ENCODE data around the gene TNFRSF1A.

Gene TNFRSF1A

GRCh38 chr12:6375269-6376078 lies 33.6 kb upstream of the TNFRSF1A start, which contains the start of gene SCNN1A:
SCNN1A (minus strand) TSS chr12:6375563; CDS start chr12:6374783, 780 bp downstream.
- TF ChIP-seq EZH2phosphoT487 (IDR thresholded peaks at IDR 0.05; ENCODE audit: low read depth): no peak
- TF ChIP-seq, protein P1, sequence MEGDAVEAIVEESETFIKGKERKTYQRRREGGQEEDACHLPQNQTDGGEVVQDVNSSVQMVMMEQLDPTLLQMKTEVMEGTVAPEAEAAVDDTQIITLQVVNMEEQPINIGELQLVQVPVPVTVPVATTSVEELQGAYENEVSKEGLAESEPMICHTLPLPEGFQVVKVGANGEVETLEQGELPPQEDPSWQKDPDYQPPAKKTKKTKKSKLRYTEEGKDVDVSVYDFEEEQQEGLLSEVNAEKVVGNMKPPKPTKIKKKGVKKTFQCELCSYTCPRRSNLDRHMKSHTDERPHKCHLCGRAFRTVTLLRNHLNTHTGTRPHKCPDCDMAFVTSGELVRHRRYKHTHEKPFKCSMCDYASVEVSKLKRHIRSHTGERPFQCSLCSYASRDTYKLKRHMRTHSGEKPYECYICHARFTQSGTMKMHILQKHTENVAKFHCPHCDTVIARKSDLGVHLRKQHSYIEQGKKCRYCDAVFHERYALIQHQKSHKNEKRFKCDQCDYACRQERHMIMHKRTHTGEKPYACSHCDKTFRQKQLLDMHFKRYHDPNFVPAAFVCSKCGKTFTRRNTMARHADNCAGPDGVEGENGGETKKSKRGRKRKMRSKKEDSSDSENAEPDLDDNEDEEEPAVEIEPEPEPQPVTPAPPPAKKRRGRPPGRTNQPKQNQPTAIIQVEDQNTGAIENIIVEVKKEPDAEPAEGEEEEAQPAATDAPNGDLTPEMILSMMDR (IDR thresholded peaks at IDR 0.05; ENCODE audit: low read depth, low read length): no peak
- peaks cover 42% of the 10 kb centered on the region for H3K27me3 ChIP-seq (ENCODE audit: low read depth, low read length)
- H4K20me1 ChIP-seq (ENCODE audit: insufficient read depth, low read length): no peaks in the 10 kb centered on the region
- H3K27ac ChIP-seq (ENCODE audit: low read length): no peak within 1 kb of the TSS
- H3K79me2 ChIP-seq (ENCODE audit: low read length): no peaks in the 10 kb centered on the region
- no peak within 1 kb of the TSS for H3K9ac ChIP-seq (ENCODE audit: low read length)
- H2AFZ ChIP-seq (ENCODE audit: low read depth, low read length): no peak within 1 kb of the TSS
- H3K9me3 ChIP-seq (ENCODE audit: insufficient read depth, low read length): no peaks in the 10 kb centered on the region
- H3K4me3 ChIP-seq (ENCODE audit: low read length): no peak within 1 kb of the TSS
- no peak within 1 kb of the TSS for H3K4me2 ChIP-seq (ENCODE audit: low read length)
- H3K4me1 ChIP-seq (ENCODE audit: low read length): peaks cover 5% of the 10 kb centered on the region; the same call in 1 of the 2 replicates
- no peaks in the 10 kb centered on the region for H3K36me3 ChIP-seq (replicated peaks; ENCODE audit: low read depth, low read length)

GRCh38 chr12:6374786-6375160 lies 32.9 kb upstream of the TNFRSF1A start:
- H3K9ac ChIP-seq (ENCODE audit: low read length): no peak overlapping the region
- H3K79me2 ChIP-seq (ENCODE audit: low read length): no peaks in the 10 kb centered on the region
- H3K27me3 ChIP-seq (ENCODE audit: low read depth, low read length): peaks cover 42% of the 10 kb centered on the region
- peaks cover 5% of the 10 kb centered on the region; the same call in 1 of the 2 replicates for H3K4me1 ChIP-seq (ENCODE audit: low read length)
- no peak overlapping the region for H3K4me2 ChIP-seq (ENCODE audit: low read length)
- no peaks in the 10 kb centered on the region for H4K20me1 ChIP-seq (ENCODE audit: insufficient read depth, low read length)
- H2AFZ ChIP-seq (ENCODE audit: low read depth, low read length): no peak overlapping the region
- H3K36me3 ChIP-seq (replicated peaks; ENCODE audit: low read depth, low read length): no peaks in the 10 kb centered on the region
- no peak overlapping the region for H3K27ac ChIP-seq (ENCODE audit: low read length)
- TF ChIP-seq, protein P1 (IDR thresholded peaks at IDR 0.05; ENCODE audit: low read depth, low read length): no peak
- no peak for TF ChIP-seq EZH2phosphoT487 (IDR thresholded peaks at IDR 0.05; ENCODE audit: low read depth)
- no peak overlapping the region for H3K4me3 ChIP-seq (ENCODE audit: low read length)
- H3K9me3 ChIP-seq (ENCODE audit: insufficient read depth, low read length): no peaks in the 10 kb centered on the region

- peaks cover 42% of the 10 kb centered on the region for H3K27me3 ChIP-seq (ENCODE audit: low read depth, low read length)
- H3K9ac ChIP-seq (ENCODE audit: low read length): no peak overlapping the region
- H3K4me3 ChIP-seq (ENCODE audit: low read length): no peak overlapping the region
- peaks cover 5% of the 10 kb centered on the region; the same call in 1 of the 2 replicates for H3K4me1 ChIP-seq (ENCODE audit: low read length)
- H2AFZ ChIP-seq (ENCODE audit: low read depth, low read length): no peak overlapping the region
- no peaks in the 10 kb centered on the region for H3K36me3 ChIP-seq (replicated peaks; ENCODE audit: low read depth, low read length)
- no peak overlapping the region for H3K27ac ChIP-seq (ENCODE audit: low read length)
- H4K20me1 ChIP-seq (ENCODE audit: insufficient read depth, low read length): no peaks in the 10 kb centered on the region
- TF ChIP-seq, protein P1 (IDR thresholded peaks at IDR 0.05; ENCODE audit: low read depth, low read length): no peak
- TF ChIP-seq EZH2phosphoT487 (IDR thresholded peaks at IDR 0.05; ENCODE audit: low read depth): no peak
- H3K4me2 ChIP-seq (ENCODE audit: low read length): no peak overlapping the region
- H3K79me2 ChIP-seq (ENCODE audit: low read length): no peaks in the 10 kb centered on the region
- H3K9me3 ChIP-seq (ENCODE audit: insufficient read depth, low read length): no peaks in the 10 kb centered on the region
These were observed 32.3 kb upstream of the TNFRSF1A start for GRCh38 chr12:6374028-6374785.
